Islet of Langerhans (tissue), 1 donor: ENCODE measurements around the gene LRP2.

Experiments used
- FAIRE-seq: peaks from one replicate; lab custom pipeline; 2011; peaks lifted over from hg19 to GRCh38; lab: Jason Lieb, UNC

LRP2 gene

DNA sequence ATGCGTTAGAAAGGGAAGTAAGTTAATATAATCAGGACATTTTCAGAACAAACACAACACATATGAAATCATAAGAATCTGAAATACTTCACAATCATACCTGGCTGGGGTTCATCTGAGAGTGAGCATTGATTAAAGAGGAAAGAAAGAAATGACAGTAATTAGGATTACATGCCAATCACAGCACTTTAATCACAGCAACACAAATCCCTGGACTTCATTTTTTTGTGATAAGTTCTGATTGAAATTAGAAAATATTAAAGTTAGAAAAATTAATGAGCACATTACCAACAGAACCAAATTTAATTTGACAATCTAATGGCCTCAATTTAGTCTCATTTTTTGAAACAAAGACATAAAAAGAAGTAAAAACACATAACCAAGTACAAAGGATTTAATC is 121.9 kb downstream of the LRP2 start:
- FAIRE-seq = no peak

DNA sequence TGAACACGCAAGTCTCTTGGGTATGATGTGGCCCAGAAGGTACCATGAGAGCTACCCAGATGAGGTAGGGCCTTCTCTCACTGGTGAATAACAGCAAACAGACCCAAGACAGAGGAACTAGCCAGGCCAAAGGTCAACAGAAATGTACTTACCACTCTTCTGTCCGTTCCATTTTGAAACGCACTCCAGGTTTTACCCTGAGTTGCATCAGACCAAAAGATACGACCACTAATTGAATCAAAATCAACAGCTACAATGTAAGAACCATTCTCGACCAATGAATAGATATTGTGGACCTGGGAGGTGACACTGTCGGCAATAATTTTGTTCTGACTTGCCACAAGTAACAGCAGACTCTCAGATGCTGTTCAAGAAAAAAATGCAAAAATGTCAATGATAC is 124.4 kb downstream of the LRP2 start:
- FAIRE-seq = no peak

DNA sequence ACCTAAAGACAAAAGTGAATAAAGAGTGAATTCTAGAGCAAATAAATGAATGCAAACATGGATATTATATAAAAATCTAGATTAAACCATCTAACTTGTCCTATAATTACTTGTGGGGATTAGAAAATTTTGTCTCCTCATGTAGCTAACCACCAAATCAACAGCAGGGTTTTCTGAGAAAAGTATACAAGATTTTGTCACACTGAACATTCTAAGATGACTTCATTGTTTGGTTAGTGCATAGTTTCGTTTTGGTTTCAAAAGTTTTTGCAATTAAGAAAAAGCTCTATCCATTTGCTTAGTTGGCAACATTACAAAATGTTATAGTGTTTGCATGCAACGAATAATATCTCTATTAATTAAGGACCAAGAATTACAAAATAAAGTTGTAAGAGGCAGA is 125.0 kb downstream of the LRP2 start:
- no peak for FAIRE-seq

DNA sequence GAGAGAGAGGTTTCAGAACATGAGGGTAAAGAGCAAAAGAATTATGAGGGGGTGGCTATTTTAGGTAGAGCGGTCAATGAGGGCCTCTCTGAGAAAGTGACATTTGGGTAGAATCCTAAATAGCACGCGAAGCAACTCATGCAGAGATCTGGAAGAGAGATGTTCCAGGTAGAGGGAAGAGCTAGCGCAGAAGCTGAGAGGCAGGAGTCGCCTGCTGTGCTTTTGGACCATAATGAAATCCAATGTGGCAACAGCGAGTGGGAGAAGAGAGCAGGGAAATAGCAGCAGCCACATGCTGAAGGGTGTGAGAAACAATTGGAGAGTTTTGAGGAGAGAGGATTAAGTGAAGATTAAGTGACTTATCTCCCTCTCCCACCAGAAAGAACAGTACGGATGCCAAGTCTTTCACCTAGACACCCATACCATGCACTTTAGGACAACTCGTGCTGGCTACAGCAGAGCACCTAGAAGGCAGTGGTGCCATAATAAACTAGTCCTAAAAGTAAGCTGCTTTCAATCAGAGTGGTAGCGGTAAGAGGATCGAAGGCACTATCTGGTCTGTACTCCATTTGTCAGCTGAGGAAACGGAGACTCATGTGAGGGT is 129.7 kb downstream of the LRP2 start:
- no peak for FAIRE-seq

DNA sequence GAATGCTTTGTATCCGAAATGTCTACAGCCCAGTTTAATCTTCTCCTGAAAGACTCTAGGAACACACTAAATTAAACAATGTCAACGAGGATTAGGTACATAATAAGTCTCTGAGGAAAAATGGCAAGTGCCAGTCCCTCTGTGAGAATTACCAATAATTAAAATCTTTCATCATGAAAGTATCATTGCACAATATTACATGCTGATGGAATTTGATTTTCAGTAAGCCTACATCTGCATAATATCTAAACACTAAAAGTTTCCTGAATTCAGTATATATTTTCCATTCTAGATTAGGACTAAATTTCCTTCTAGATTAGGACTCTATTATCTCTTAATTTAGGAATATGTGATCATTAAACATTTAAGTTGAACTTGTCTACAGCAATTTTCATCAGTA is 132.1 kb downstream of the LRP2 start:
- no peak for FAIRE-seq

DNA sequence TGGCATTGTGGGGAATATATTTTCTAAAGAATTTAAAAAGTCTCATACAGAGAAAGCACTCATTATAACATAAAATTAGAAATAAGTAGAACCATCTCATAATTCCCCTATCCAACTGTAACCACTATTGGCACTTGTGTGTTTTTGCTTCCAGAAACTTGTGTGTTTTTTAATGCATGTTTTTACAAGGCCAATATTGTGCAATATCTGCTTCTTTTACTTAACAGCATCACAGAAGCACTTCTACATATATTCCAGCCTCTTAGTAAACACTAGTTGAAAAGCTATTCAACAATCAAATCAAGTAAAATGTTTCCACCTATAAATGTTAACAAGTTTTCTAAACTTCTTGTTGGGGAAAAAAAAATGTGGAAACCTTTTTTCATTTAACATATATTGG is 132.7 kb downstream of the LRP2 start:
- no peak for FAIRE-seq

DNA sequence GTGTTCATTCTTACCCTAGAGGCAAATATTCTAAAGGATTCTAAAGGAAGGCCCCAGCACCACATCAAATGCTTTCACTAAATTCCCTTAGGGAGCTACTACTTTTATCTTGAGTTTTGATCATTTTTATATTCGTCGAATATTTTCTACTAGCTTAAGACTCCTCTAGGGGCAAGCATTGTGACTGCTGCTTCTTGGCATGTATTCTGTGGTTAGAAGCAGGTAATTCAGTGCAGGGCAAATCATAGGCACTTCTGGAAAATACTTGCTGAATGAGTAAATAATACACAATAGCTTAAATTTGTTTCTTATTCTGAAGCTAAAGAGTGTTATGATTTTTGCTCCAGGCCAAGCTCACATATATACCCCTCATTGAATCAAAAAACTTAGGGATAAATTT is 136.4 kb downstream of the LRP2 start:
- FAIRE-seq = no peak

DNA sequence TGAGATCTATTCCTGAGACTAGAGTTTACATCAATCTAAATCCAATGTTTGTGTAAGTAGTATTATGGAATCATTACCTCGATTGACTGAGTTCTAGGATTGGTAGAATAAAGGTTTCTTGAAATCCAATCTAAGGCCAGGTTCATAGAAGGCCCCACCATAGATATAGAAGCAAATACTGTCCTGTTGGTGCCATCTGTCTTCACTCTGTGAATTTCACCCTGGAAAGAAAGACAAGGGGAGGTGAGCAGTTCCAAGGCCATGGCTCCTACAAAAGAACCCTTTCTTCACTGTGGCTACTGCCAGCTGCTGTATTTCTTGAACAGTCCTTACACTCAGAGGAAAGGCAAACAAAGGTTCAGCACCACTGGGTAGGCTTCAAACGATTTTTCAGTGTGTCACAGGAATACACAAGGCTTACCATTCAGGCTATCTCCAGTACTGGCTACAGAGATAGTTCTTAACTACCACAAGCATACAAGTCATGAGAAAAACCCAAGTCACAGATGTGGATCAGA is 137.0 kb downstream of the LRP2 start:
- FAIRE-seq = no peak

DNA sequence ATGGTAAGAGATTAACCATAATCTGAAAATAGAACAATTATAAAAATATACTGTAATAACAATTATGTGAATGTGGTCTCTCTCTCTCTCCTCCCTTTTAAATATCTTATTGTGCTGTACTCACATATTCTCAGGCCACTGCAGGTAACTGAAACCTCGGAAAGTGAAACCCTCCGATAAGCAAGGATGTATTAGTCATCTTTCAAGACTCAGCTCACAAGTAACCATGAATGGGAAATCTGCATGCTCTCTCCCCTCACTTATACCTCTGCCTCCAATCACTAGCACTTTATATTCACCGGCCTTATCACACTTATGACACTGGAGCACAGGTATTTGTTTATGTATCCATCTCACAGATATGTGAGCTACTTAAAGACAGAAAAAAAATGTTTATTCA is 139.7 kb downstream of the LRP2 start:
- FAIRE-seq = no peak

DNA sequence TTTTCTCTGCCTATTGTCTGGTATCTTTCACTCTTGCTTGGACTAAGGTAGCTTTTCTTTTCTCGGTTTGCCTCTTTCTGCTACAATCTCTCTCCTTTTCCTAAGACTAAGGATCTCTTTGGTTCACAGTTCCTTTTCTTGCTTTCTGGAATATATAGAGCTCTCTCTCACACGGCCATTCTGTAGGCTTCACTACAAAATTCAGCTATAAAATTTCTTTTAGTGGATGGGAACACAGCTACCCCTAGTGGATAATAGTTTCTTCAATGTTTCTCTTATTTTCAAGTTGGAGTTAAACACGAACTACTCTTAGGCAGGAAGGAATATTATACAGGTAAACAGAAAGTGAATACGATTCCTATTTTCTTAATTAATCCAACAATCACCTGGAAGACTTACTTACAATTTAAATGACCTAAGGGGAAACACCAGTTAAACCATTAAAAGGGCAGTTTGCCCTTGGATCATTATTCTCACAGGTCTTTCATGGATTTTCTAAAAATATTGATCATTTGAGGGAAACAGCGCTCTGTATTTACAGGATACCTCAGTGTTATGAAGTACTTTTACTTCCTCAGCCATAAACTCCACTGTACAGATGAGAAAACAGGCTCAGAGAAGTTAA is 140.5 kb downstream of the LRP2 start:
- peak; percentile 45 for FAIRE-seq

DNA sequence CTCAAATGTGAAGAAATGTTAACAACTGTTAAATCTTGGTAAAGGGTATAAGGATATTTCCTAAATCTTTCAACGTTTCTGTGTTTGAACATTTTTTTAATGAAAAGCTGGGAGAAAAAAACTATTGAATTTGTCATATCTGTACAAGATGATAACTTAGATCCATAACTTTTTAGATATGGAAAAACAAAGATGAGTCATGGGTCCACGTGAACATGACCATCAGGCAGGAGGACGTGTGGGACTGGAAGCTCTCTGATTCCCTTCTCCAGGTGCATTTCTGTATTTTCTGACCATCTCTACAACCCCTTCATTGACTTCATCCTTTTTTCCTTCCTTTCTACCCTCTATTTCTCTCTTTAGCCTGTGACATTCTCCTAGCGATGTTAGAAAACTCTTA is 151.4 kb downstream of the LRP2 start:
- FAIRE-seq = no peak

DNA sequence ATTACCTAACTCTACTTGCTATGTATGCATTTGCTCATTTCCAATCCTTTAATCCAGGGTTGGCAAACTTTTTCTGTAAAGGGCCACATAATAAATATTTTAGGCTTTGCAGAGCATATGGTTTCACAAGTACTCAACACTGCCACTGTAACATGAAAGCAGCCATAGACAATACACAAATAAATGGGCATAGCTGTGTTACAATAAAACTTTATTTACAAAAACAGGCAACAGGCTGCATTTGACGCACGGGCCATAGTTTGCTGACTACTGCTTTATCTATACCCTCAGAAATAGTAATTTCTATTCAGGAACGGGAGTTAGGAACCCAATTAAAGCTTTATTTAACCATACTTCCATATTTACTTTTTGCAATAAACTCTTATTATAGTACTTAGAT is 154.3 kb downstream of the LRP2 start:
- FAIRE-seq = no peak

DNA sequence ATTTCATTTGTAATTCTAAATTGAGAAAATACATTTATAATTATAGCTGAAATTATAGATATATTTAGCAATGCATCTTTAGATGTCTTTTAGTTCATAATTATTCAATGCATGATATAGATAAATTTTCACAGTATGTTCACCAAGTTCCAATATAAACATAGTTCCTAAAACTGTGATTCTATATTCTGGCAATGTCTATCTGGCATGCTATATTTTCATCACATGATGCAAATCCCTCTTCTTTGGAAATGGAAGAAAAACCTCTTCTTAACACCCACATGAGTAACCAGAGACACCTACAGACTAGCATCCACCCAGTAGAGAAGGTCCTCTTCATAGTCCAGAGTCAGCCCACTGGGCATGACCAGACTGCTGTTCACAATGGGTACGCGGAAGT is 157.2 kb downstream of the LRP2 start:
- no peak for FAIRE-seq

DNA sequence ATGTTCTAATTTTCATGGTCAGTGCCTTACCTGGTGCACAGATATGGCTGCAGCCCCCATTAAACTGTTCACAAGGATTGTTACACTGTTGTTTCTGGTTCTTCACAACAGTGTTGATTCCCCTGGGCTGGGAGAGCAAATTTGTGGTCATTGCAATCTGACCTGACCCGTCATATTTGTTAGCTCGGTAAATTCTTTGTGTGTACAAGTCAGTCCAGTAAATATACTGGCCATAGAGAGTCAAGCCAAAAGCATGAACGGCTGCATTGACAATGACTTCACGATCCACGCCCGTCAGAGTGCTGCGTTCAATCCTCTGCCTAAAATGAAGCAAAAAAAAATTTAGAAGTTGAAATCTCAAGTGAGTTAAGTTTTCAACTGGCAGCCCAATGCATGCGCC is 158.4 kb downstream of the LRP2 start:
- FAIRE-seq = no peak

DNA sequence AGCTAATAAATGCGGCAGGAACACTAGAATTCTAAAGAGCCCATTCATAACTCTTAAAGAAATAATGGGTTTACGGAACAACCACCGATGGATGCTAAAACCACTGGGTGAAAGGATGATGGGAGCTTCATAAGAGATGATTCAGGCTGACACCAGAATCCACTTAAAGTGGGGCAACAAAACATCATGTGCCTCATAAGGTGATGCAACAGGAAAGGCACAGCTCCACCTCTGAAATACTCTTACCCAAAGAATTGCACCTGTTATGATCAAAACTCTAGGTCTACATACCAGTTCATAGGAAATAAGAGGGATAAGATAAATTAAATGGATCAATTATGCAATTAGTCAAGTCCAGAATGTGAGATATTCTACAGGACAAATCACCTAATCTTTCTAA is 161.6 kb downstream of the LRP2 start:
- no peak for FAIRE-seq

DNA sequence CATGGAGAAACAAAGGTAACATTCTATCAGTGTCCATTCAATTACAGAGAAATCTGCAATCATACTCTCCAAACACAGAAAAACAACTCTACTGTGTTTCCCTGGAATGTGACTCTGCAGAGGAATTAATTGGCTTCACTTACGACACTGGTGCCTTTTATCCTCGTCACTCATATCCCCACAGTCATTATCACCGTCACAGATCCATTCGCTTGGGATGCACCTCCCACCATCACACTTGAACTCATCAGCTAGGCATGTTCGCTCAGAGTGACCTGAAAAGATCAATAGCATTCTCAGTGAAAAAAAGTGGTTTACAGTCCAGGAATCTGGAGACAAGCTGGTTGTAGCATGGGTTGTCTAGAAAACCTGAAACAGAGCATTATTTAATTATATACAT is 168.7 kb downstream of the LRP2 start:
- FAIRE-seq = no peak

DNA sequence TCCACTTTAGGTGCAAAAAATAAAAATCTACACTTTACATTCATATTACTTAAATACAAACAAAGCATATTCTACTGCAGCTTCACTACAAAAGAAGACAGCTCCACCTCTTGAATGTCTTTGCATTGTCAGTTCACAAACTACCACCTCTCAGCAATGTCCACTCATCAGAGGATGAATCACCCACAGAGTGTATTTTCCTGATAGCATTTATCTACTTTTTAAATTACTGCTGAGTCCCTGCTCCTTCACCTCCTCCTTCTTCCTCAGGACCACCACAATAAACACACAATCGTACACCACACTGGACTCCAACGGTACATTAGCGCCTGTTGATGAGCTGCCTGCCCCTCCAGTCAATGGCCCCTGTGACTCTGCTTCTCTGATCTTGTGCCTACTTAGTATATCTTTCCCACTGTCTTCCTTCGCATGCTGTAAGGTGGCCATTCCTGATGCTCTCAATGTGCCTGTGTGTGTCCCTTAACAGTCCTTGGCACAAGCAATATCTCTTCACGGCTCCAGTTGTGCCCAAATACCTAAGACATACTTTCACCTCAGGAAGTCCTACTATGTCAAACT is 172.0 kb downstream of the LRP2 start:
- no peak for FAIRE-seq

DNA sequence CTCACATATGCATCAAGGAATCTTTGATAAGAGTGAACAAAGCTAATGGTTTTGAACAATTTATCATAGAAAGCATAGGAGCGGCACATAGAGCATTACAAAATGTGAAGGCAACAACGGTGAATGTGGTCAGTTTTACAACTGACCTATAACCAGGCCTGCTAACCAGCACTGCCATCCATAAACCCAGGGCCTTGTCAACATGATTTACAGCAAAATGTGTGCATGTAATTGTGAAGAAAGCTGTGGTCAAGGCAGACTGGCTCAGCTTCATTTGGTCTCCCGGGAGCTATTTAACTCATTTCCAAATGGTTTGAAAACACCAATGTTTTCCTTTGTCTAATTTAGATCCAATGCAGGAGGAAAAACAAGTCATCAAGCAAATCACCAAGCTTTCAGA is 173.2 kb downstream of the LRP2 start:
- FAIRE-seq = no peak

DNA sequence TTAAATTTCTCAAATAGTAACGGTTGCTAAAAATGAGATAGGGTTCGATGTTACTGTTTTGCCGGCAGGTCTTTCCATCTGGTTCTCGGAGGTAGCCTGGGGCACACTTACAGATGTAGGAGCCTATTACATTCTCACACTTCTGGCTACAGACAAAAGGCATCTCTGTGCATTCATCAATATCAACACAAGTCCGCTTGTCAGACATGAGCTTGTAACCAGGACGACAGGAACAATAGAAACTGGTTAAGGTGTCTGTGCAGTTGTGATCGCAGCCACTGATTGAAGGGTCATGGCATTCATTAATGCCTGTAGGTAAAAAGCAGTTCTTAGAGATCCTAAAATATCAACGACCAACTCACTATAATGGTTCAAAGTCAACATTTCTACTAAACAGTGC is 176.6 kb downstream of the LRP2 start:
- no peak for FAIRE-seq

DNA sequence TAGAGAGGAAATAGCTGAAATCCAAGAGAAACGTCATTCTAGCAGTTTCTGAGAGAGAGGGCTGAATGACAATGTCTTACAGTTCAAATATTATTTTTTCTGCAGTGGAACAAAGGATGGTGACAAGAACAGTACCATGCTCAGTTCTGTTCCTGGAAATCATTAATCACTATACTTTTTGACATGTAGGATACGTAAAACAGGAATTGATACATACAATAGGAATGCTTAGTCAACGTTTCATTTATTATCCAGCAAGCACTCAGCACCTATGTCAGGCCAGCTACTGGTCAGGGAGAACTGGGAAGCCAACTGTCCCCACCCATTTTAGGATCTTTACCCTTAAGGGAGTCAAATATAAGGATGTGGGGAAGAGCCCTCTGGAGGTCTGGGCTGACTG is 178.3 kb downstream of the LRP2 start:
- FAIRE-seq = no peak

DNA sequence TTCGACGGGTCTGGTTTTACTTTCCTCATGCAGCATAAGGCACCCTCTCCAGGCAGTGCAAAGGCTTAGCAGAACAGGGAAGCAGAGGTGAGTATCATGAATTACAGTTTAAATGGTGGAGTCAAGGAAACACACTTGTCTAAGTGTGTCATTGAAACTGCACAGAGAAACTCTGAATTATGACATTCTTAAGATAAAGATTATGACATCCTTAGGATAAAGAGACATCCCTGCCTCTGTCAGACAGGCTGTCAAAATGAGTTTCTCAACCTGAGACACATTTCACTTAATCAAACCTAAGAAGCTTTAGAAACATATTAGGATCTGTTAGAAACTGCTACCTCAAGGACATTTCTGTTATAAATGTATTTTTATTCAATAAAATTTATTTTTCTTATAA is 179.8 kb downstream of the LRP2 start:
- no peak for FAIRE-seq

DNA sequence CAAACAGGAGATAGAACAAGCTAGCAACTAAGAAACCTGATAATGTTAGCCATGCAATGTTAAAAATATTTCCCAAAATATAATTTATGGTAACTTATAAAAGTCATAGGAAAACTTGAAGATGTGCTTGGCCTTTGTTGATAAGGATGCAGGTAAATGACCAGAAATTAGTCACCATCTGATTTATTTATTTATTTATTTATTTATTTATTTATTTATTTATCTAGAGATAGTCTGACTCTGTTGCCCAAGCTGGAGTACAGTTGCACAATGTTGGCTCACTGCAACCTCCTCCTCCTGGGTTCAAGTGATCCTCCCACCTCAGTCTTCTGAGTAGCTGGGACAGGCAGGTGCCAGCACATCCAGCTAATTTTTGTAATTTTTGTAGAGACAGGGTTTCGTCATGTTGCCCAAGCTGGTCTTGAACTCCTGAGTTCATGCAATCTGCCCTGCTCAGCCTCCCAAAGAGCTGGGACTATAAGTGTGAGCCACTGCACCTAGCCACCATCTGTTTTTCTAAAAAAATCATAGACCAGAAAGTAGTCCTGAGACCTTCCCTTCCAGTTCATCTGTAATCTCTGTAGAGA is 183.4 kb downstream of the LRP2 start:
- no peak for FAIRE-seq

DNA sequence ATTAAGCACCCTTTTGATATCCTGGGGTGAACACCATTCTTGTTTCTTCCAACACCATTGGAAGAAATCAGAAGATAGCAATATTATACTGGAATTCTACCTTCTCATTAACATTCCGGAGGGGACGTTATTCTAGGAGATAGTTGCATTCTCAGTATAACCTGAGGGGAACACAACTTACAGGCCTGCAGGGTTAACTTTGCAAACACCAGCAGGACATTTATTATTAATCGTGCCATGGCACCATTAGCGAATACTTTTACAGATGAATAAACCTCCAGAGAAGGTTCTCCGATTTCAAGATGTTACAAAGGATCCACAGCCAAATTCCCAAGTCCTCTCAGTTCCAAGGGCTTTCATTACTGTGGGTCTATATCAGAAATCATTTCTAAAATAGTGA is 184.0 kb downstream of the LRP2 start:
- no peak for FAIRE-seq

DNA sequence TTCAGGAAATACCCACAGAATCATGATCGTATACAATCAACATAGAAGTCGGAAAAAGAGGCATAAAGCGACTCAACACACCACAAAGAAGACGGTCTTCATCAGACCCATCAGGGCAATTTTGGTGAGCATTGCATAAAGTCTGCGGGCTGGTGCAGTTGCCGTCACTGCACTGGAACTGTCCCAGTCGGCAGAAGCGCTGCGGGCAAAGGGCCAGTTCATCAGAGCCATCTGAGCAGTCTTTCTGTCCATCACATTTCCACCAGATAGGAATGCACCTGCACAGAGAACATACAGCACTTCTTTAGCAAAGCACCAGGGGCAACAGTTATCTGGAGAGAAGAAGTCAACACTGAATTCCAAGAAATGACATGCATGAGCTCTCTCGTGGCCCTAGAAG is 187.2 kb downstream of the LRP2 start:
- no peak for FAIRE-seq
